GM23338 (cell line): Measurements from ENCODE around the gene MAP3K7CL. TPM values are rescaled to one million over a fixed set of nuclear protein-coding genes. Genes with fewer than 3 reads are reported as not detected.

Experiments used
- ATAC-seq: fragments of 200-7000 bp; cut with Tn5 transposase; 3 replicates; pipeline ENCODE4 v1.9.1; 2020
- DNase-seq: peaks from one replicate; pipeline ENCODE4 v3.0.0-alpha.2; 2015; ENCODE audit warnings: low spot score
- H2AFZ ChIP-seq: fragments of 200-600 bp; sonication (generic); 2 replicates; pipeline ENCODE4 v1.8.0; 2016; ENCODE audit warnings: antibody characterized with exemption, mild to moderate bottlenecking, moderate library complexity
- H3F3A ChIP-seq: fragments of 200-600 bp; sonication (generic); replicated peaks from 2 replicates; pipeline ENCODE4 v1.8.0; 2017; ENCODE audit warnings: antibody characterized with exemption, mixed run types, low read depth
- H3K27ac ChIP-seq: fragments of 200-600 bp; sonication (generic); 2 replicates; pipeline ENCODE4 v1.6.1; 2016; ENCODE audit warnings: low read depth
- H3K27me3 ChIP-seq: fragments of 200-600 bp; sonication (generic); 2 replicates; pipeline ENCODE4 v1.8.0; 2016; ENCODE audit warnings: mild to moderate bottlenecking, mixed run types, moderate library complexity; ENCODE audit not compliant: insufficient read depth
- H3K36me3 ChIP-seq: fragments of 200-600 bp; sonication (generic); 2 replicates; pipeline ENCODE4 v1.8.0; 2016; ENCODE audit warnings: mild to moderate bottlenecking; ENCODE audit not compliant: insufficient read depth
- H3K4me1 ChIP-seq: fragments of 200-600 bp; sonication (generic); 2 replicates; pipeline ENCODE4 v1.8.0; 2016; ENCODE audit warnings: mild to moderate bottlenecking, moderate library complexity; ENCODE audit not compliant: insufficient read depth
- H3K4me2 ChIP-seq: fragments of 200-600 bp; sonication (generic); 2 replicates; pipeline ENCODE4 v1.7.1; 2017; ENCODE audit warnings: mixed run types
- H3K4me3 ChIP-seq: fragments of 200-600 bp; sonication (generic); 2 replicates; pipeline ENCODE4 v1.6.1; 2016; ENCODE audit warnings: mixed run types
- H3K79me2 ChIP-seq: fragments of 200-600 bp; sonication (generic); replicated peaks from 2 replicates; pipeline ENCODE4 v1.8.0; 2017; ENCODE audit warnings: mild to moderate bottlenecking; ENCODE audit not compliant: insufficient read depth
- H3K9me2 ChIP-seq: fragments of 200-600 bp; sonication (generic); 2 replicates; pipeline ENCODE4 v1.8.0; 2017; ENCODE audit not compliant: insufficient read depth
- H4K20me1 ChIP-seq: fragments of 200-600 bp; sonication (generic); replicated peaks from 2 replicates; pipeline ENCODE4 v1.8.0; 2017; ENCODE audit warnings: mild to moderate bottlenecking; ENCODE audit not compliant: insufficient read depth
- H3K27ac Mint-ChIP-seq: 2 replicates; pipeline ENCODE4 v1.8.0; 2020; ENCODE audit warnings: inconsistent platforms, mild to moderate bottlenecking, moderate library complexity, mixed read lengths
- H3K27me3 Mint-ChIP-seq: 3 replicates; pipeline ENCODE4 v1.8.0; 2022; ENCODE audit warnings: low read depth, mild to moderate bottlenecking, moderate library complexity, mixed read lengths, inconsistent platforms; ENCODE audit not compliant: insufficient read depth, poor library complexity
- H3K36me3 Mint-ChIP-seq: 3 replicates; pipeline ENCODE4 v1.8.0; 2021; ENCODE audit warnings: low read depth, mild to moderate bottlenecking, inconsistent platforms, moderate library complexity, mixed read lengths
- H3K4me1 Mint-ChIP-seq: 3 replicates; pipeline ENCODE4 v1.8.0; 2020; ENCODE audit warnings: mild to moderate bottlenecking, inconsistent platforms, mixed read lengths
- H3K4me3 Mint-ChIP-seq: 3 replicates; pipeline ENCODE4 v1.8.0; 2021; ENCODE audit warnings: moderate library complexity, mild to moderate bottlenecking, inconsistent platforms, mixed read lengths
- H3K9me3 Mint-ChIP-seq: 3 replicates; pipeline ENCODE4 v1.8.0; 2020; ENCODE audit warnings: moderate library complexity, mild to moderate bottlenecking, inconsistent platforms, mixed read lengths
- CREB1 ChIP-seq: fragments of 250-450 bp; sonication (Bioruptor Pico); IDR thresholded peaks from 2 replicates; pipeline ENCODE4 v1.5.0; 2020; ENCODE audit warnings: low read depth, mild to moderate bottlenecking, moderate library complexity
- CTCF ChIP-seq, 2 experiments: fragments of 200-600 bp in 1 of 2; sonication (generic) in 1 of 2; conservative IDR thresholded peaks; 2 replicates each; pipeline versions ENCODE4 v1.5.1 to v1.6.1; 2016 to 2017; ENCODE audit warnings: antibody characterized with exemption in 2 of 2, low read depth in 2 of 2, mild to moderate bottlenecking in 2 of 2, moderate library complexity in 1 of 2
- EZH2phosphoT487 ChIP-seq: fragments of 200-600 bp; sonication (generic); IDR thresholded peaks from one replicate; pipeline ENCODE4 v1.8.1; 2018; ENCODE audit warnings: antibody characterized with exemption; ENCODE audit not compliant: unreplicated experiment
- JUNB ChIP-seq: IDR thresholded peaks from one replicate; pipeline ENCODE4 v1.6.1; 2016; ENCODE audit warnings: antibody characterized with exemption; ENCODE audit not compliant: unreplicated experiment
- ZNF331 ChIP-seq: fragments of 250-450 bp; sonication (Bioruptor Pico); IDR thresholded peaks from 2 replicates; pipeline ENCODE4 v1.5.0; 2020; ENCODE audit warnings: low read depth, mild to moderate bottlenecking, moderate library complexity
- polyA plus RNA-seq: library from polyadenylated mRNA; unstranded; fragments of >200 nt; fragmentation: Nextera tagmentation; extraction: Ambion mirVana; gene quantifications from 2 replicates; pipeline ENCODE4 v1.2.1, GENCODE V29; 2016
- total RNA-seq: library from RNA; depleted of rRNA; stranded (reverse); fragments of >200 nt; shearing (Covaris generic); gene quantifications from 2 replicates; pipeline ENCODE4 v1.2.3, GENCODE V29; 2014
- TF ChIP-seq, protein P1 (sequence below): fragments of 250-450 bp; sonication (Bioruptor Pico); IDR thresholded peaks from 2 replicates; pipeline ENCODE4 v1.5.0; 2020; ENCODE audit warnings: mild to moderate bottlenecking, moderate library complexity

The MAP3K7CL gene
- total and polyA plus RNA-seq, 2 experiments from 2014 or later, result 2.4 to 3.6 TPM

- TF ChIP-seq, protein P1, sequence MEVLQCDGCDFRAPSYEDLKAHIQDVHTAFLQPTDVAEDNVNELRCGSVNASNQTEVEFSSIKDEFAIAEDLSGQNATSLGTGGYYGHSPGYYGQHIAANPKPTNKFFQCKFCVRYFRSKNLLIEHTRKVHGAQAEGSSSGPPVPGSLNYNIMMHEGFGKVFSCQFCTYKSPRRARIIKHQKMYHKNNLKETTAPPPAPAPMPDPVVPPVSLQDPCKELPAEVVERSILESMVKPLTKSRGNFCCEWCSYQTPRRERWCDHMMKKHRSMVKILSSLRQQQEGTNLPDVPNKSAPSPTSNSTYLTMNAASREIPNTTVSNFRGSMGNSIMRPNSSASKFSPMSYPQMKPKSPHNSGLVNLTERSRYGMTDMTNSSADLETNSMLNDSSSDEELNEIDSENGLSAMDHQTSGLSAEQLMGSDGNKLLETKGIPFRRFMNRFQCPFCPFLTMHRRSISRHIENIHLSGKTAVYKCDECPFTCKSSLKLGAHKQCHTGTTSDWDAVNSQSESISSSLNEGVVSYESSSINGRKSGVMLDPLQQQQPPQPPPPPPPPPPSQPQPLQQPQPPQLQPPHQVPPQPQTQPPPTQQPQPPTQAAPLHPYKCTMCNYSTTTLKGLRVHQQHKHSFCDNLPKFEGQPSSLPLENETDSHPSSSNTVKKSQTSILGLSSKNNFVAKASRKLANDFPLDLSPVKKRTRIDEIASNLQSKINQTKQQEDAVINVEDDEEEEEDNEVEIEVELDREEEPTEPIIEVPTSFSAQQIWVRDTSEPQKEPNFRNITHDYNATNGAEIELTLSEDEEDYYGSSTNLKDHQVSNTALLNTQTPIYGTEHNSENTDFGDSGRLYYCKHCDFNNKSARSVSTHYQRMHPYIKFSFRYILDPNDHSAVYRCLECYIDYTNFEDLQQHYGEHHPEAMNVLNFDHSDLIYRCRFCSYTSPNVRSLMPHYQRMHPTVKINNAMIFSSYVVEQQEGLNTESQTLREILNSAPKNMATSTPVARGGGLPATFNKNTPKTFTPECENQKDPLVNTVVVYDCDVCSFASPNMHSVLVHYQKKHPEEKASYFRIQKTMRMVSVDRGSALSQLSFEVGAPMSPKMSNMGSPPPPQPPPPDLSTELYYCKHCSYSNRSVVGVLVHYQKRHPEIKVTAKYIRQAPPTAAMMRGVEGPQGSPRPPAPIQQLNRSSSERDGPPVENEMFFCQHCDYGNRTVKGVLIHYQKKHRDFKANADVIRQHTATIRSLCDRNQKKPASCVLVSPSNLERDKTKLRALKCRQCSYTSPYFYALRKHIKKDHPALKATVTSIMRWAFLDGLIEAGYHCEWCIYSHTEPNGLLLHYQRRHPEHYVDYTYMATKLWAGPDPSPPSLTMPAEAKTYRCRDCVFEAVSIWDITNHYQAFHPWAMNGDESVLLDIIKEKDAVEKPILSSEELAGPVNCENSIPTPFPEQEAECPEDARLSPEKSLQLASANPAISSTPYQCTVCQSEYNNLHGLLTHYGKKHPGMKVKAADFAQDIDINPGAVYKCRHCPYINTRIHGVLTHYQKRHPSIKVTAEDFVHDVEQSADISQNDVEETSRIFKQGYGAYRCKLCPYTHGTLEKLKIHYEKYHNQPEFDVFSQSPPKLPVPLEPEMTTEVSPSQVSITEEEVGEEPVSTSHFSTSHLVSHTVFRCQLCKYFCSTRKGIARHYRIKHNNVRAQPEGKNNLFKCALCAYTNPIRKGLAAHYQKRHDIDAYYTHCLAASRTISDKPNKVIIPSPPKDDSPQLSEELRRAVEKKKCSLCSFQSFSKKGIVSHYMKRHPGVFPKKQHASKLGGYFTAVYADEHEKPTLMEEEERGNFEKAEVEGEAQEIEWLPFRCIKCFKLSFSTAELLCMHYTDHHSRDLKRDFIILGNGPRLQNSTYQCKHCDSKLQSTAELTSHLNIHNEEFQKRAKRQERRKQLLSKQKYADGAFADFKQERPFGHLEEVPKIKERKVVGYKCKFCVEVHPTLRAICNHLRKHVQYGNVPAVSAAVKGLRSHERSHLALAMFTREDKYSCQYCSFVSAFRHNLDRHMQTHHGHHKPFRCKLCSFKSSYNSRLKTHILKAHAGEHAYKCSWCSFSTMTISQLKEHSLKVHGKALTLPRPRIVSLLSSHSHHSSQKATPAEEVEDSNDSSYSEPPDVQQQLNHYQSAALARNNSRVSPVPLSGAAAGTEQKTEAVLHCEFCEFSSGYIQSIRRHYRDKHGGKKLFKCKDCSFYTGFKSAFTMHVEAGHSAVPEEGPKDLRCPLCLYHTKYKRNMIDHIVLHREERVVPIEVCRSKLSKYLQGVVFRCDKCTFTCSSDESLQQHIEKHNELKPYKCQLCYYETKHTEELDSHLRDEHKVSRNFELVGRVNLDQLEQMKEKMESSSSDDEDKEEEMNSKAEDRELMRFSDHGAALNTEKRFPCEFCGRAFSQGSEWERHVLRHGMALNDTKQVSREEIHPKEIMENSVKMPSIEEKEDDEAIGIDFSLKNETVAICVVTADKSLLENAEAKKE (CRISPR knock-in tag), result no peak
- TF ChIP-seq JUNB (no peak), CREB1 (CRISPR knock-in tag) (no peak), EZH2phosphoT487 (no peak), CTCF (conservative IDR thresholded peaks at IDR 0.05; ENCODE audit: low read depth in 2 of 2) (no peak), ZNF331 (CRISPR knock-in tag) (no peak)
These were observed 52.2 kb downstream of the MAP3K7CL start (continued) for GRCh38 chr21:29182691-29183092.

DNA sequence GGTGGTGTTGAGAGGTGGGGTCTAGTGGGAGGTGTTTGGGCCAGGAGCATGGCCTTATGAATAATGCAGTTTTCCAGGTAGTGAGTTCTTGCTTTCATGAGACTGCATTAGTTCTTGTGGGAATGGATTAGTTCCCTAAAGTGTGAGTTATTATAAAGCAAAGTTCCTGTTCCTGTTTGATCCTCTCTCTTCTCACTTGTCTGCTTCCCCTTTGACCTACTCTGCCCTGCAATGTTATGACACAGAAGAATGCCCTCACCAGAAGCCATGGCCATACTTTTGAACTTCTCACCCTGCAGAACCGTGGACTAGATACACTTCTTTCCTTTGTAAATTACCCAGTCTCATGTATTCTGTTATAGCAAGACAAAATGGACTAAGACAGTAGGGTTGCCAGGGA lies 53.6 kb downstream of the MAP3K7CL start:
- Histone ChIP-seq H3K4me1 (peaks cover 8% of the 10 kb centered on the region; the same call in 1 of the 2 replicates), H4K20me1 (no peaks in the 10 kb centered on the region), H3K79me2 (no peaks in the 10 kb centered on the region), H3F3A (no peaks in the 10 kb centered on the region), H3K36me3 (no peaks in the 10 kb centered on the region), H3K4me2 (no peak overlapping the region), H3K9me2 (no peaks in the 10 kb centered on the region), H3K27ac (no peak overlapping the region), H3K4me3 (no peak overlapping the region), H3K27me3 (peaks cover 47% of the 10 kb centered on the region), H2AFZ (no peak overlapping the region)
- Mint-ChIP-seq H3K27me3 (peaks cover 6% of the 10 kb centered on the region), H3K27ac (no peak overlapping the region), H3K9me3 (no peaks in the 10 kb centered on the region), H3K36me3 (no peaks in the 10 kb centered on the region), H3K4me3 (no peak overlapping the region), H3K4me1 (peaks cover 10% of the 10 kb centered on the region)
- DNase-seq (no peak), ATAC-seq (no peak)
- TF ChIP-seq, protein P1 (CRISPR knock-in tag), result no peak
- no peak for TF ChIP-seq EZH2phosphoT487
